OCI-LY1 (cell line): ENCODE data around the gene SAMD11.

ENCODE experiments used
- CTCF ChIP-seq: fragments of 200-600 bp; sonication (generic), shearing (Covaris generic); IDR thresholded peaks from 2 replicates; pipeline ENCODE4 v1.5.1; 2017; ENCODE audit warnings: mild to moderate bottlenecking, antibody characterized with exemption, low read length, moderate library complexity, mixed read lengths
- EZH2 ChIP-seq: fragments of 200-600 bp; sonication (generic), shearing (Covaris generic); IDR thresholded peaks from 2 replicates; pipeline ENCODE4 v1.8.0; 2017; ENCODE audit warnings: borderline replicate concordance, mixed run types, mild to moderate bottlenecking, antibody characterized with exemption, low read length, moderate library complexity, mixed read lengths

DNA sequence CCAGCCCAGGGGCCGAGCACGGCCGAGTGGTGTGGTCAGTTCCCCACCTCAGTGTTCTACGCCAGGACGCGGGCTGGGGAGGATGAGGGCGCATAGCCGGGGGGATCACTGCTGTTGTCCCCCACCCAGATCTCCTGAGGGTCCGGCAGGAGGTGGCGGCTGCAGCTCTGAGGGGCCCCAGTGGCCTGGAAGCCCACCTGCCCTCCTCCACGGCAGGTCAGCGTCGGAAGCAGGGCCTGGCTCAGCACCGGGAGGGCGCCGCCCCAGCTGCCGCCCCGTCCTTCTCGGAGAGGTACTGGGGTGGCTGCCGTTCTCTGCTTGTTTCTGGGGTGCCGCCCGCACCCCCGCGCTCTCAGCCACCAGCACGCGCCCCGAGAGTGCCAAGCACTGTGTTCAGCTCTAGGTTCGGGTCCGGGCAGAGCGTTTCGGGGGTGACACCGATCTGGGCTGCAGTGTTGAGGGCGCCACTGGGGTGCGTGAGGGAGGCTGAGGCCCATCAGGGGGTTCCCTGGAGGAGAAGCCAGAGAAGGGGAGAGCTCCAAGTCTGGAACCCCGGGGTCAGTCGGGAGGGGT, 17.4 kb downstream of the SAMD11 start:
- TF ChIP-seq CTCF (no peak), EZH2 (no peak)
